GM19239 (cell line): ENCODE data around the gene RBFOX2.

ENCODE experiments used
- DNase-seq: peaks from one replicate; pipeline ENCODE4 v3.0.0; 2011; ENCODE audit warnings: low spot score; ENCODE audit not compliant: insufficient read length
- FAIRE-seq: peaks from 2 replicates; lab custom pipeline; 2011; peaks lifted over from hg19 to GRCh38; lab: Jason Lieb, UNC

Gene RBFOX2

GRCh38 chr22:35981900-35982299, 46.7 kb downstream of the RBFOX2 start:
- DNase-seq (no peak), FAIRE-seq (no peak)

- no peak for DNase-seq
- FAIRE-seq = no peak
Observed at GRCh38 chr22:35978889-35979288, 49.7 kb downstream of the RBFOX2 start.

- no peak for DNase-seq
Observed at GRCh38 chr22:35978201-35978600, 50.4 kb downstream of the RBFOX2 start.

GRCh38 chr22:35977136-35977535, 51.5 kb downstream of the RBFOX2 start:
- FAIRE-seq = no peak

More at GRCh38 chr22:35978201-35978600, 50.4 kb downstream of the RBFOX2 start:
- FAIRE-seq = no peak

GRCh38 chr22:35973388-35973787, 55.2 kb downstream of the RBFOX2 start:
- DNase-seq (no peak), FAIRE-seq (no peak)

More at GRCh38 chr22:35977136-35977535, 51.5 kb downstream of the RBFOX2 start:
- DNase-seq = no peak

GRCh38 chr22:35972559-35972958, 56.1 kb downstream of the RBFOX2 start:
- FAIRE-seq (no peak), DNase-seq (no peak)

- FAIRE-seq (no peak), DNase-seq (no peak)
Observed at GRCh38 chr22:35971456-35972119, 57.0 kb downstream of the RBFOX2 start.

- DNase-seq (no peak), FAIRE-seq (no peak)
Observed at GRCh38 chr22:35970616-35971455, 57.8 kb downstream of the RBFOX2 start.

GRCh38 chr22:35967046-35967397, 61.6 kb downstream of the RBFOX2 start:
- DNase-seq (no peak), FAIRE-seq (no peak)

GRCh38 chr22:35966314-35967045, 62.1 kb downstream of the RBFOX2 start:
- DNase-seq = no peak
- FAIRE-seq = no peak

GRCh38 chr22:35963237-35963810, 65.3 kb downstream of the RBFOX2 start:
- FAIRE-seq (no peak), DNase-seq (no peak)

GRCh38 chr22:35961480-35962295, 66.9 kb downstream of the RBFOX2 start:
- DNase-seq (no peak), FAIRE-seq (no peak)

GRCh38 chr22:35960854-35961253, 67.8 kb downstream of the RBFOX2 start:
- DNase-seq = no peak
- no peak for FAIRE-seq

GRCh38 chr22:35959121-35959800, 69.4 kb downstream of the RBFOX2 start:
- DNase-seq = no peak
- FAIRE-seq = no peak

GRCh38 chr22:35958334-35958733, 70.3 kb downstream of the RBFOX2 start:
- no peak for DNase-seq
- FAIRE-seq = no peak

GRCh38 chr22:35957589-35957988, 71.0 kb downstream of the RBFOX2 start:
- FAIRE-seq (no peak), DNase-seq (no peak)

GRCh38 chr22:35956850-35957249, 71.8 kb downstream of the RBFOX2 start:
- FAIRE-seq (no peak), DNase-seq (no peak)

- FAIRE-seq (no peak), DNase-seq (no peak)
Observed at GRCh38 chr22:35955546-35955945, 73.1 kb downstream of the RBFOX2 start.

- DNase-seq (no peak), FAIRE-seq (peak; percentile 28)
Observed at GRCh38 chr22:35952576-35952975, 76.0 kb downstream of the RBFOX2 start.
